ENCODE data around the gene IFNLR1. TPM values are rescaled to one million over a fixed set of nuclear protein-coding genes. Genes with fewer than 3 reads are reported as not detected.
"Not testable (repeated sequence)": the region's sequence is repeated elsewhere in the genome, so short reads cannot be mapped to it uniquely, and the experiment has no call there.

Gene IFNLR1
- 1 to 10 TPM; 1.1 to 5.8 (median 4.6) TPM for polyA plus RNA-seq (ENCODE audit: insufficient read length in 4 of 4)

DNA sequence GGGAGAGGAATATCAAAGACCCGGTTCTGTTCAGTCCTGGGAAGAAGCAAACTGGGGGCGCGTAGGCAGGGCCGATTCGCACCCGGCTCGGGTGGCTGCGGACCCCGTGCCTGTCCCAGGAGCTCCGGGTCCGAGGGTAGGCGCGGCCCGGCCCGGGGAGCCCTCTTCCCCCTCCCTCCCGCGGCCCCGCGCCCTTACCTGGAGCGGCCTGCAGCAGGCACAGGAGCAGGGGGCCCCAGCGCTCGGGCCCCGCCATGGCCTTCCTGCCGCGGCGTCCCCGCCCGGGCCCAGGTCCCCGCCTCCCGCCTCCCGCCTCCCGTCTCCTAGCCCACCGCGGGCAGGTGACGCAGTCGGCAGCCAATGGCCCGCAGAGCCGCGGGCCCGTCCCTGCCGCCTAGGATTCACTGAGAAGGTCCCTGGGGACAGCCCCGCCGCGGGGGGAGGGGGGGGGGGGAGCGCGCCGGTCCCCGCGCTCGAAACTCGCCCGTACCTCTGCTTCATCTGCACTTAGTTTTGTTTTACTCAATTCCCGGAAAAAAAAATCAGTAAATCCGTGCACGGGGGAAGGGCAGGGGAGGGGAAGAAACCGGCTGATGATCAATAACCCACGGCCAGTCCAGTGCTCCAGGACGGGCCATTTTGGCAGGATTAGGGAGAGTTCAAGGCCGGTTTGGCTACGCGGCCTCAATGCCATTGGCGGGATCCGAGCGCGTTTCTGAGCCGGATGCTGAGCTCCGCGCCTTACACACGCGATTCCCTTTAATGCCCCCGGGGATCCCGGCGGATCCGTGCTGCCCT lies at the start of gene IFNLR1:
TSS of gene IFNLR1 (minus strand) at position 297 of the 798 bp plus-strand sequence. CDS start at position 256, 41 bp downstream.
- DNase-seq (ENCODE audit: low read depth in 4 of 4, low spot score in 3 of 4): peak in 1 of 4 donors; percentile 63

DNA sequence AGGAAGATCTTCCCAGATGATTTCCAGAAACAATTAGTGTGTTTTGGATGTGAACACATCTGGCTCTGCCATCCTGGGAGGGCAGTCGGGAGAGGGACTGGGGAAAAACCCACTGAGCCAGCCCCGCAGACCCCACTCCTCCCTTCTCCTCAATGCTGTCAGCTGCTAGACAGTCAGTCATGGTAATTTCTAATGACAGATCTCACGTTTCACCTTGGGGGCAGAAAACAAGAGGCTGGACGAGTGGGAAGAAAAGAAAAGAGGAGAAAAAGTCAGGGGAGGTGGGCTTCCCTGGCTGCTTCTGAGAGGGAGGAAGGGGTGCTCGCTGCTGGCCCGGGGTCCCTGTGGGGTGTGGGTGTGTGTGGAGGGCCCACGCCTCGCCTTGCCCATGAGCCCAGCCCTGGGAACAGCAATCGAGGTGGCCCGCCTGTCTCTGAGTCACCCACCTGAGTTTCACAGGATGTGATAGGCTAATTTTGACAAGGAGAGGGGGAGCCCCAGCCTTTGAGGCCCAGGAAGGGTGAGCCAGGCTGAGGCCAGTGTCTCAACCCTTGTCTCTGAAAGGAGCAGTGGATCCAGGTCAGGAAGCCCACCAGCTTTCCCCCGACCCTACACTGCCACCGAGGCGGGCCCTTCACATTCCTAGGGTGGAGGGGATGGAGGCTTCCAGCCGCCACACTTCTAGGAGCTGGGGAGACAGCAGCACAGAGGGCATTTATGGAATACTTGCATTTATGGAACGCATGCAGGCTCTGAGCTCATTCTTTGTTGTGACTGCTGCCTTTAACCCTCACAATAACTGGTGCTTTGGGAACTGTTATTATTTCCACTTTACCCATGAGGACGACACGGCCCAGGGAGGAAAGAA lies 49.1 kb upstream of the IFNLR1 start:
- no peak for DNase-seq (ENCODE audit: low read depth in 4 of 4, low spot score in 3 of 4)

DNA sequence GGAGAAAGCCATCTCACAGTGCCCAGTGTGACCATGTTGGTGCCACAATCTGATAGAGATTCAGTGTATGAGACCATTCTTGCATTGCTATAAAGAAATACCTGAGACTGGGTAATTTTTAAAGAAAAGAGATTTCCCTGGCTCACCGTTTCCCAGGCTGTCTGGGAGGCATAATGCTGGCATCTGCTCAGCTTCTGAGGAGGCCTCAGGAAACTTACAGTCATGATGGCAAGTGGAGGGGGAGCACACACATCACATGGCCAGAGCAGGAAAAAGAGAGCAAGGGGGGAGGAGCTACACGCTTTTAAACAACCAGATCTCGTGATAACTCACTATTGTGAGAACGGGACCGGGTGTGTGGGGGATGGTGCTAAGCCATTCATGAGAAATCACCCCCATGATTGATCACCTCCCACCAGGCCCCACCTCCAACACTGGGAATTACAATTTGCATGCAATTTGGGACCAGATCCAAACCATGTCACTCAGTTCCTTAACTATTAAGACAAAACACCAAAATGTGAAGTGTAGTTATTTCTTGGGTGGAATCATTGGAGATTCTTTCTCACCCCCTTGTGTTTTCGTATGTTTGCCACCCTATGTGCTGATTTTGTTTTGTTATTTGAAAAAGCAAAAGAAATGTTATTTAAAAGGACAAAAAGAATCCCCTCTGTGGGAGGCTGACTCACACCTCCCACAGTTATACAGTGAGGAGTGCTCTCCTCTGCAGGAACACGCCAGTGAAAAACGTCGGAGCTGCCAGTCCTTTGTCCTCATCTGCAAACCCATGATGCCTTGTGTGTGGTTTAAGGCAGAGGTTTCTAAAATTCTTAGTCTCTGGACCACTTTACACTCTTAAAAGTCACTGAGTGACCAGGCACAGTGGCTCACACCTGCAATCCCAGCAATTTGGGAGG lies 46.9 kb upstream of the IFNLR1 start:
- no peak for DNase-seq (ENCODE audit: low read depth in 4 of 4, low spot score in 3 of 4)

DNA sequence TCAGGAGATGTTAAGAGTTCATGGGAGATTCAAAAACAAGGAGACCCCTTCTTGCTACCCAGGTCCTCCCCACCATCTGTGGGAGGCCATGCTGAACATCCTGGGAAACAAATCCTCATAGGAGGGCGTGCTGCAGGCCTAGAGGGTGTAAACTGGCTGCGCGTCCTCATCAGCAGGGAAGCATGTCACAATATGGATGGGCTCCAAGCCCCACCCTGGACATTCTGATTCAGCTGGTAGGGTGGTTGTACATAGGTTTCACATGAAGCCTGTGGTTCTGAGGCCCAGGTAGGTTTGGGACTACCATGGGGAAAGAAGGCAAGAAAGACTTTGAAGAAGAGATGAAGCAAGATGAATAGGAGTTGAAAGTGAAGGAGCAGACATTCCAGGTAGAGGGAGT lies 44.6 kb upstream of the IFNLR1 start:
- no peak for DNase-seq (ENCODE audit: low read depth in 4 of 4, low spot score in 3 of 4)

DNA sequence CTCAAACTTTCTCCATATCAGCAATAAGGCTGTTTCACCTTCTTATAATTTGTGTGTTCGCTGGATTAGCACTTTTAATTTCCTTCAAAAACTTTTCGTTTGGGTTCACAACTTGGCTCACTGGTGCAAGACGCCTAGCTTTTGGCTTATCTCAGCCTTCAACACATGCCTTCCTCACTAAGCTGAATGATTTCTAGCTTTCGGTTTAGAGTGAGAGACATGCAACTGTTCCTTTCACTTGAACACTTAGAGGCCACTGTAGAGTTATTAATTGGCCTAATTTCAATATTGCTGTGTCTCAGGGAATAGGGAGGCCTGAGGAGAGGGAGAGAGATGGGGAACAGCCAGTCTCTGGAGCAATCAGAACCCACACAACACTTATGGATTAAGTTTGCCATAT lies 41.2 kb upstream of the IFNLR1 start:
- no peak for DNase-seq (ENCODE audit: low read depth in 4 of 4, low spot score in 3 of 4)

DNA sequence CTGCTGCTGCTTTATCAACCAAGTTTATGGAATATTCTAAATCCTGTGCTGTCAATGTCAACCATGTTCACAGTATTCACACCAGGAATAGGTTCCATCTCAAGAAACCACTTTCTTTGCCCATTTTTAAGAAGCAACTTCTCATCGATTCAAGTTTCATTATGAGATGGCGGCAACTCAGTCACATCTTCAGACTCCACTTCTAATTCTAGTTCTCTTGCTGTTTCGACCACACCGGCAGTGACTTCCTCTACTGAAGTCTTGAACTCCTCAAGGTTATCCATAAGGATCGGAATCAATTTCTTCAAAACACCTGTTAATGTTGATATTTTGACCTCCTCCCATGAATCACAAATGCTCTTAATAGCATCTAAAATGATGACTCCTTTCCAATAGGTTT lies 39.7 kb upstream of the IFNLR1 start:
- DNase-seq (ENCODE audit: low read depth in 4 of 4, low spot score in 3 of 4): no peak

DNA sequence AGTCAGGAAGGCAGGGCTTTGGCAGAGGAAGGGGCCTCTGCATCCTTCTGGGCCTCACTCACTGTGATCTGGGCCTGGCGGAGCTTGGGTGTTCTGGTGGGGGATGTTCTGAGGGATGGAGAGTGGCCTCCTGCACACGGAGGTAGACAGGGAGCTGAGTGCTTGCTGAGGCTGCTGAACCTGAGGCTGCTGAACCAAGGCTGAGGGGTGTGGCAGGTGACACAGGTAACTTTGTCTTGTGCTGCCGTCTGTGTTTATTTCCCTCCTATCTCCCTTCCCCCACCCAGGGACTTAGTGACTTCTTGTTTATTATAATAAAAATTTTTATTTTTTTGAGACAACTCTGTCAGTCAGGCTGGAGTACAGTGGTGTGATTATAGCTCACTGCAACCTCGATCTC lies 37.7 kb upstream of the IFNLR1 start:
- no peak for DNase-seq (ENCODE audit: low read depth in 4 of 4, low spot score in 3 of 4)

DNA sequence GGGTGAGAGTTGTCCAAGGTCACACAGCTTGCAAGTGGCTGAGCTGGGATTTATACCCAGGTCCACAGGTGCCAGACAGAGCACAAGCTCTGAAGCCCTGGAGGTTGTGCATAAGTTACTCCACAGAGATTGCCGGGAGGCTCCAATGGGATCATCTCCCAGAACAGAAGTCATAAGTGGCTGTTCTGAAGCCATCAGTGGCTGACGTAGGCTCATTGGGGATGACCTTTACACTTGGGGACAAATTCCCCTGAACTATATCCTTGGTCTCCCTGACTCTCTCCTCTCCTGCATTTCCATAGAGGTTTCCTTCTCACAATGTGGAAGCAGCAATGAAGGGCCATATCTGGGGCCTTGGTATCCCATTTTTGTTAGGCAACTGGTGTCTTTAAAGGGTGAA lies 37.0 kb upstream of the IFNLR1 start:
- DNase-seq (ENCODE audit: low read depth in 4 of 4, low spot score in 3 of 4): no peak

DNA sequence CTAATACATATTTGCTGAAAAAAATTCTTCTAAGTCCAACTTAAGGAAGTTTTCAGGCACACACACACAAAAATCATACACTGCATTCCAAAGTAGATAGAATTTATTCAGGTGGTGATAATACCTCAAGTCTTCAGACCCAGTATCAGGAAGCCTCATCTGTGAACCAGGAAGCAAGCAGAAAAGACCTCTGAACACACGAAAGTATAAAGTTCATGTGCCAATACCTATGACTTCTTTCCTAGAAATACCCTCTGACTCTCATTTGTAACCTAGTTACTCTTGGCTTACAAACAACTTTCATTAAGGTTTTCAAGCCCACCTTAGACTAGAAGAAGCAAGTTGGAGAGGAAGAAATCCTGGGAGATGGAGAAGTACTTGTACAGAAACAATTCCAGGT lies 35.7 kb upstream of the IFNLR1 start:
- DNase-seq (ENCODE audit: low read depth in 4 of 4, low spot score in 3 of 4): no peak

DNA sequence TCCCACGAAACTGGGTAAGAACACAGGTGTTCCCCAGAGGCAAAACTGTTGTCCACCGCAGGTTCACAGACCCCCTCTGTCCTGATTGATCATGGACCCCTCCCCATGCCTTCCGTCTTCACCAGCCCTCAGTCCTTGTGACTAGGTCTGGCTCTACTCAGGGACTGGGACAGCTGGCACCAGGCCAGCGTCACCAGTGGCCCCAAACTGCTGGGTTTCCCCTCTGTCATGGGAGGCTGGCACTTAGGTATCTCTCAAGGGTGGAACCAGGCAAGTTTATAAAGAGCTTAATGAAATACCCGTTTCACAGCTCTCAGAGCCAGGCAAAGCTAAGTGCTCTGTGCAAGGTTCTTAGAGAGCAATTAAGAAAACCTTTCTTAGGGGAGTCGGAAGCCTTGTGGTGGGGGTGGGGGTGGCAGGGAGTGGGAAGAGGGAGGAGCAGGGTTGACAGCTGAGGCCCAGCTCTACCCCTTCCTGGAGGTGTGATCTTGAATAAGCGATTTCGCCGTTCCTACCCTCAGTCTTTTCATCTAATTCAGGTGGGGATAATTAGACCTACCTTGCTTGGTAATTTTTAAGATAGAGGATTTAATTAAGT lies 35.0 kb upstream of the IFNLR1 start:
- no peak for DNase-seq (ENCODE audit: low read depth in 4 of 4, low spot score in 3 of 4)

DNA sequence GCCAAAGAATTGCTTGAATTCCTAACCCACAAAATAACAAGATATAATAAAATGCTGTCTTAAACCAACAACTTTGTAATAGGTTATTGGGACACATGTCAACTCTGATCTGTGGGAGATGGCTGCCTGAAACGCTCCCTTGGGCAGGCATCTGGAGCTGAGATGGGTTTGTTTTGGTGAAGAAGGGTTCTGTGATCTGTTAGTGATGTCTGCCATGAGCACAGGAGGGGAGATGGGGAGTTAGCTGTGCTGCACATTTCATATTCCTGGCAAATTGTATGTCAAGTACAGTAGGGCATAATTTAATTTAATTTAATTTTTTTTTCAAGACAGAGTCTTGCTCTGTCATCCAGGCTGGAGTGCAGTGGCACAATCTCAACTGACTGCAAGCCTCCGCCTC lies 34.2 kb upstream of the IFNLR1 start:
- DNase-seq (ENCODE audit: low read depth in 4 of 4, low spot score in 3 of 4): no peak

DNA sequence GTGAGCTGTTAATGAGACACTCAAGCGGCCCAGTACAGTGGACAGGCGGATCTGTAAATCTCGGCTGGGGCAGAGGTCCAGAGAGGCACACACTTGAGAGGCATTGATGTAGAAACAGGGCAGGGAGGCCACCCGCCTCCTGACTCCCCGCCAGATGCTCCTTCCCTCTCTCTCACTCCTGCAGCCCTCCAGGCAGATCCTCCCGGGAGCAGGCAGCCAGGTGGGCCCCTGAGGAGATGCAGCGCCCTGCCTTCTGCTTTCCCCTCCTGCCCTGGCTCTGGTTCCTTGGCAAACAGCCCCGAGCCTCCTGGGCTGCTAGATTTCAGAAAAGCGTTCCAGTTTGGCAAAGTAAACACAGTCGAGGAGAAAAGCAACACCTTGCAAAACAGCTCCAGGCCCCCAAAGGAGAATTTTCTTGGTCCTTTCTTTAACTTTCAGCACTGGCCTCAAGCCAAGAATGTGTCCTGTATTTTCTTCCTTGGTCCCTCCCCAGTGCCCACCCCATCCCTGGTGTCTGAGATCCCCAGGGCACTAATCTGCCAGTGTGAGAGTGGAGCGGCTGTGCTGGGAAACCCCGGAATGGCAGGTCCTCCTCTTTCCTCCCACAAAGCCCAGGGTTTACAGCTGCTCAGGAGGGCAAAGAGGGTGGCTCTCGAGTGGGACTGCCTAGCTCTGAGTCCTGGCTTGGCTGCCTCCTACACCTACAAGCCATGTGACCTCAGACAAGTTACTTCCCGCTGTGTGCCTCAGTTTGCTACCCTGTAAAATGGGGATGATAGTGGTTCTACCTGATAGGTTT lies 29.4 kb upstream of the IFNLR1 start:
- no peak for DNase-seq (ENCODE audit: low read depth in 4 of 4, low spot score in 3 of 4)

DNA sequence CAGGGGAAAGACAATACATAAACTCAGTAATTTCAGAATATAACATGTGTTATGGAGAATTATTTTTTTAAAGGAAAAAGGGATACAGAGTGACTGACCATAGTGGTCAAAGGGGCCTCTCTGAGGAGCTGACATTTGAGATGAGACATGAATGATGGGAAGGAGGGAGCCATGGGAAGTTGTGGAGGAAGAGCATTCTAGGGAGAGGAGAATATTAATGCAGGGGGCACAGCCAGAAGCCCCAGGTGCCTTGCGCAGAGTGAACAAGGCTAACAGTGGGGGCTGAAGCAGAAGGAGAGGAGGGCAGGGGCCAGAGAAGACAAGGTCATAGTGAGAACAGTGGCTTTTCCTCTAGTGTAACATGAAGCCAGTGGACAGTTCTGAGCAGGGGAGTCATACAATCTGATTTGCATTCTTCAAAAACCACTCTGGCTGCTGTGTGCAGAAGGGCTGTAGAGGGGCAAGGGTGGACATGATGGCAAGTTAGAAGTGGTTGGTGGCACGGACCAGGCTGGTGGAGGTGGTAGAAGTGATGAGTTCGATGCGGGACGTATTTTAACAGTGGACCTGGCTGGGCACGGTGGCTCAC lies 28.2 kb upstream of the IFNLR1 start:
- DNase-seq (ENCODE audit: low read depth in 4 of 4, low spot score in 3 of 4): no peak

DNA sequence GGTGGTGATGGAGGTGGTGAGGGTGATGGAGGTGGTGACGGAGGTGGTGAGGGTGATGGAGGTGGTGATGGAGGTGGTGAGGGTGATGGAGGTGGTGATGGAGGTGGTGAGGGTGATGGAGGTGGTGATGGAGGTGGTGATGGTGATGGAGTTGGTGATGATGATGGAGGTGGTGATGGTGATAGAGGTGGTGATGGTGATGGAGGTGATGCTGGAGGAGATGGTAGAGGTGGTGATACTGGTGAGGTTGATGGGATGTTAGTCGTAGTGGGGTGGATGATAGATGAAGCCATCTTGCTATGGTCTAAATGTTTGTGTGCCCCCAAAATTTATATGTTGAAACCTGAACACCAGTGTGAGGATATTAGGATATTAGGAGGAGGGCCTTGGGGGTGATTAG lies 25.3 kb upstream of the IFNLR1 start:
- no peak for DNase-seq (ENCODE audit: low read depth in 4 of 4, low spot score in 3 of 4)

DNA sequence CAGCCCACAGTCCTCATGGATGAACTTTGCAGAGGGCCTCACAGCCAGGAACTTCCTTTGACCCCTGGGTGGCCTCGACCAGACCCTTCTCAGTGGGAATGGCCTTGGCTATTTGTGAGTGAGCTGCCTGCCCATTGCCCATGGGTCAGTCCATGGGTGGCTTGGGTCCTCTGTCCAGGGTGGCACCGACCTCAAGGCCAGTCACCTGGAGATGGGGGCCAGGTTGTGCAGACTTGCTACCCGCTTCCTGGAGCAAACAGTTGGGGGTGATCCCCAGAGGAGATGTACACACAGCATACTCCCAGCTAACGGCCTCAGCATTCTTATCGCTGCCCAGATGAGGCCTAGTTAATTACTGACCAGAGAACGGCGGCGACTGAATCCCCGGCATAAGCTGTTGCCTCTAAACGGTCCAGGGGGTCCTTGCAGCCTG lies 23.1 kb upstream of the IFNLR1 start:
- DNase-seq (ENCODE audit: low read depth in 4 of 4, low spot score in 3 of 4): no peak

DNA sequence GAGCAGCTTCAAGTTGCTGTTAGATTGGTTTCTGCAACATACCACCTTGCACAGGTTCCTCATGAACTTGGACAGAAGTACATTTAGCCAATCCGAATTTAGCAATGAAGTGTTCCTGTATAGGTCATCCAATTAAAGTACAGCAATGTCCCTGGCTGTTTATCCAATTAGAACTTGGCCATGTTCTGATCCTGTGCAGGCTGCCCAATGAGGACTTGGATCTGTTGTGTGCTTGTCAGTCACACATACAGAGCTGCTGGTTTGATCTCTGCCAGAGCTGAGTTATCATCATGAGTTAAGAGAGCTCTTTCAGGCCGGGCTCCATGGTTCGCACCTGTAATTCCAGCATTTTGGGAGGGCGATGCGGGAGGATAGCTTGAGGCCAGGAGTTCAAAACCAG lies 22.0 kb upstream of the IFNLR1 start:
- DNase-seq (ENCODE audit: low read depth in 4 of 4, low spot score in 3 of 4): no peak

DNA sequence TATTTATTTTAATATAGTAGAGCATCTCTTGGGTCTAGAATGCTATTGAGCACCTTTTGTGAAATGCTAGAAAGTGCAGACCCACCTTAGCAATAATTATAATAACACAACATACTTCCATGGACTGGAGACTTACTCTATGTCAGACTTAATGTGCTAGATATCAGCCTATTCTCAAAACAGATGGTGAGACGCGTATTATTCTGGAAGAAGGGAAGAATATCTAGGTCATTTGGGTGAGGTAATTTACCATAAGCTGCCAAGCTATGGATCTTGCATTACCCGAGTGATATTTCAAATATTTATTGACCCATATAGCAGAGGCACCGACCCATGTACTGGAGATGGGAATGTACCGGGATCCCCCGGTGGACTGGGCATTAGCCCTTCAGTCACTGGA lies 20.6 kb upstream of the IFNLR1 start:
- DNase-seq (ENCODE audit: low read depth in 4 of 4, low spot score in 3 of 4): no peak

DNA sequence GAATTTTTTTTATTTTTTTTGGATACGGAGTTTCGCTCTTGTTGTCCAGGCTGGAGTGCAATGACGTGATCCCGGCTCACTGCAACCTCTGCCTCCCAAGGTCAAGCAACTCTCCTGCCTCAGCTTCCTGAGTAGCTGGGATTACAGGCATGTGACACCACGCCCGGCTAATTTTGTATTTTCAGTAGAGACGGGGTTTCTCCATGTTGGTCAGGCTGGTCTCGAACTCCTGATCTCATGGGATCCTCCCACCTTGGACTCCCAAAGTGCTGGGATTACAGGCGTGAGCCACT lies 20.3 kb upstream of the IFNLR1 start:
- not testable (repeated sequence) for DNase-seq (ENCODE audit: low read depth in 4 of 4, low spot score in 3 of 4)
